Measurements from ENCODE around the gene SATB2. TPM values are rescaled to one million over a fixed set of nuclear protein-coding genes. Genes with fewer than 3 reads are reported as not detected.

Gene SATB2
- total RNA-seq, 2 donors from 2014 or later, result 133 to 178 TPM

DNA sequence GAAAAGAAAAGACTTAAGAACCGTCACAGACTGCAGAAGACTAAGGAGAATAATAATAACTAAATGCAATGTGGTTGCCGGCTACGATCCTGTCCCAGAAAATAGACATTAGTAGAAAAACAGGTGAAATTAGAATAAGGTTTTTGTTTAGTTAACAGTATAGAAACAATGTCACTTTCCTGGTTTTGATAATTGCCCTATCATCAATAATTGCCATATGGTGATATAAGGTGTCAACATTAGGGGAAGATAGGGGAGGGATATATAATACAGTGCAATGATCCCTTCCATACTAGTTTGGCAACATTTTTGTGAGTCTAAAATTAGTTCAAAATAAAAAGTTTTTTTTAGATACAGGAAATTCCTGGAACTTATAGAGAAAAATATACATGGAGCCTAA lies 144.8 kb downstream of the SATB2 start:
- no peaks in the 10 kb centered on the region for H3K9me3 ChIP-seq
- intact Hi-C loops (cut with DNase I), result no loop called here
- H3K4me3 ChIP-seq, result no peak overlapping the region

DNA sequence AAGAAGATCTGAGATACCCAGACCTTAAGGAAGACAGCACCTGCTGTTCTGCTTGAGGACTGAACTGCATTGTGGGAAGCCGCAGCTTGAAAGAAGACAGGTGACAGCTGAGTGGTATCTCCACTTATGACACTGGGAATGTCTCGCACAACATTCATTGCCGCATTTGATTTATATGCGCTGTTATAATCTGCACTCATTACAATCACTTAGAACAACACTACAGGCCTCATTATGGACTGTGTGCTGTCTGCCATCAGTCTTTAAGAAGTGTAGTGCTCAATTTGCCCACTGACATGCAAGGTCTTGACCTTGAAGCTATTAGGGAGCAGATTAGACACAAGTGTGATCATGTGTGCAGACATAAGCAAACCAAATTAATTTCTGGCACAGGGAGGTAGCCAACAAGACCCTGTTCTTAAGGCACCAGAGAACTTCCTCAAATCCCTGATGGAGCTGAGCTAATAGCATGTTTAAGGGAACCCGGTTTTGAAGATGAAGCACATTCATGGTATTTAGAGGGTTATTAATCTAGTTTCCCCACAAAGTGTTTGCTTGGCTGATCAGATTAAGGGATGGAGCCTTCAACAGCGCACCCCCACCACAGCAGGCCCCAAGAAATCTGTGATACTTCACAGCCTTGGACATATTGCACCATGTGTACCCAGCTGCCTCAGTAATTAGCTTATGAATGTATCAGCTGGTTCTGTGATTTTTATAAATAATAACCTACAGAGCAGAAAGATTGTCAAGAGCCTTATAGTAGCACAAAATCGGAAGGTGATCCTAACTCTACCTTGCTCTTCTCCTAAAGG lies 146.8 kb downstream of the SATB2 start:
- H3K27me3 ChIP-seq, result no peaks in the 10 kb centered on the region
- DNase-seq, result no peak
- intact Hi-C loops (cut with DNase I), result no loop called here
- H3K4me1 ChIP-seq, result no peaks in the 10 kb centered on the region
- no peak overlapping the region for H3K27ac ChIP-seq
- no peaks in the 10 kb centered on the region for H3K9me3 ChIP-seq
- no peaks in the 10 kb centered on the region for H3K36me3 ChIP-seq
- TF ChIP-seq, protein P1, sequence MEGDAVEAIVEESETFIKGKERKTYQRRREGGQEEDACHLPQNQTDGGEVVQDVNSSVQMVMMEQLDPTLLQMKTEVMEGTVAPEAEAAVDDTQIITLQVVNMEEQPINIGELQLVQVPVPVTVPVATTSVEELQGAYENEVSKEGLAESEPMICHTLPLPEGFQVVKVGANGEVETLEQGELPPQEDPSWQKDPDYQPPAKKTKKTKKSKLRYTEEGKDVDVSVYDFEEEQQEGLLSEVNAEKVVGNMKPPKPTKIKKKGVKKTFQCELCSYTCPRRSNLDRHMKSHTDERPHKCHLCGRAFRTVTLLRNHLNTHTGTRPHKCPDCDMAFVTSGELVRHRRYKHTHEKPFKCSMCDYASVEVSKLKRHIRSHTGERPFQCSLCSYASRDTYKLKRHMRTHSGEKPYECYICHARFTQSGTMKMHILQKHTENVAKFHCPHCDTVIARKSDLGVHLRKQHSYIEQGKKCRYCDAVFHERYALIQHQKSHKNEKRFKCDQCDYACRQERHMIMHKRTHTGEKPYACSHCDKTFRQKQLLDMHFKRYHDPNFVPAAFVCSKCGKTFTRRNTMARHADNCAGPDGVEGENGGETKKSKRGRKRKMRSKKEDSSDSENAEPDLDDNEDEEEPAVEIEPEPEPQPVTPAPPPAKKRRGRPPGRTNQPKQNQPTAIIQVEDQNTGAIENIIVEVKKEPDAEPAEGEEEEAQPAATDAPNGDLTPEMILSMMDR (IDR thresholded peaks at IDR 0.05), result no peak
- no peak overlapping the region for H3K4me3 ChIP-seq
- H3K9ac ChIP-seq (ENCODE audit: low read depth in 2 of 2, low read length in 2 of 2), result no peak overlapping the region

More for the DNA sequence above, 144.8 kb downstream of the SATB2 start:
- H3K27me3 ChIP-seq, result no peaks in the 10 kb centered on the region
- DNase-seq, result no peak
- no peak overlapping the region for H3K9ac ChIP-seq (ENCODE audit: low read depth in 2 of 2, low read length in 2 of 2)
- H3K4me1 ChIP-seq, result no peaks in the 10 kb centered on the region
- TF ChIP-seq, protein P1 (IDR thresholded peaks at IDR 0.05), result no peak
- H3K36me3 ChIP-seq, result no peaks in the 10 kb centered on the region
- no peak overlapping the region for H3K27ac ChIP-seq

DNA sequence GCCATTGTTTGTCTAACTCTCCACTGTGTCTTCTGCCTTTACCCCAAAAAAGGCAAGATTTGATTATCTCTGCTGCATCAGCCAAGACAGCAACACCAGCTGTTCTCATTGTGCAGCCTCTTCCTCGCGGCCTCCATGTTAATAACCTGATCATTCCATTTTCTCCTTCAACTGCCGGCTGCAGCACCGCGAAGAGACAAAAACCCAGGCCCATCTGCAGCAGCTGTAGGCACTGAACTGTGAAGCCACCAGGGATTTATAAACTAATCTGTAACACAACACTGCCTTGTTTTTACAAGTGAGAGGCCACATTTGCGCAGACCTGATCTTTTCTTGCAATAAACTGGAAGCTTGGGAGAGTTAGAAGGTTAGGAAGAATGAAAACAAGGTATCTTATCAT lies 147.8 kb downstream of the SATB2 start:
- no peak overlapping the region for H3K27ac ChIP-seq
- no peak overlapping the region for H3K4me3 ChIP-seq
- intact Hi-C loops (cut with DNase I), result no loop called here
- no peak overlapping the region for H3K9ac ChIP-seq (ENCODE audit: low read depth in 2 of 2, low read length in 2 of 2)
- DNase-seq, result no peak
- H3K9me3 ChIP-seq, result no peaks in the 10 kb centered on the region
- TF ChIP-seq, protein P1 (IDR thresholded peaks at IDR 0.05), result no peak
- no peaks in the 10 kb centered on the region for H3K27me3 ChIP-seq
- H3K36me3 ChIP-seq, result no peaks in the 10 kb centered on the region
- H3K4me1 ChIP-seq, result no peaks in the 10 kb centered on the region

DNA sequence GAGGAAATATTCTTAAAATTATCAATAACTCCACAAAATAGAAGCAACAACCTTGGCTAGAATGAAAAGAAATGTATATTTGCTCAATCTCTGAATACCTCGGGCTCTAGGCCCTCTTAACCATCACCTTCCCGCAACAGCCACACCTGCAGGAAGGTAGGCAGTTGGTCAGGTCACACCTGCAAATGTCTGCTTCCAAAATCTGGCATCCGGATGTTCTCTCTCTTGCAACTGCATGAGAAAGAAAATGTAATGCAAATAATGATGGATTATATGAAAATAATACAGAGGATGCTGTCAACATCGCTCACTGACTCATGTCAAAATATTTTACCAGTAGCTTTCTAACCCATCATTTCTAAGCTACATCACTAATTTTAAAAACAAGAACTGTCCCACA lies 148.3 kb downstream of the SATB2 start:
- TF ChIP-seq, protein P1 (IDR thresholded peaks at IDR 0.05), result no peak
- DNase-seq, result no peak
- Histone ChIP-seq H3K36me3 (no peaks in the 10 kb centered on the region), H3K4me3 (no peak overlapping the region), H3K27ac (no peak overlapping the region), H3K9me3 (no peaks in the 10 kb centered on the region), H3K9ac (ENCODE audit: low read depth in 2 of 2, low read length in 2 of 2) (no peak overlapping the region), H3K27me3 (no peaks in the 10 kb centered on the region), H3K4me1 (no peaks in the 10 kb centered on the region)
- intact Hi-C loops (cut with DNase I), result no loop called here

DNA sequence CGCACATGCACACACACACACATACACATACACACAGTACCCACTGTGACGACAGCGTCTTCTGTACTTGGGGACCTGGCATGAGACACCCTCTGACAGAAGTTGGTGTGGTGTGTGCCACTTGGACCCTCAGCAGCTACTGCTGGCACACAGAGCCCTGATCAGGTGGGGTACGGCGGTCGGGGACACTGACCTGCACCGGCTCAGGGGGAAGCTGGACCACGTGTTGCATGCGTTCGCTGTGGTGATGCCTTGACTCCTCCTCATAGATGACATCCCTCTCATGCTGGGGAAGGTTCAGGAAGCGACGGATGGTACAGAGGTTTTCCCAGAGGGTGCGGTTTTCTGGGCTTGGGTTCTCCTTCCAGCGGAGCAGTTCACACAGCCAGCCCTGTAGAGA lies 149.2 kb downstream of the SATB2 start:
- no peaks in the 10 kb centered on the region for H3K36me3 ChIP-seq
- no peak overlapping the region for H3K27ac ChIP-seq
- DNase-seq, result no peak
- no peak overlapping the region for H3K4me3 ChIP-seq
- TF ChIP-seq, protein P1 (IDR thresholded peaks at IDR 0.05), result no peak
- H3K4me1 ChIP-seq, result no peaks in the 10 kb centered on the region
- H3K27me3 ChIP-seq, result no peaks in the 10 kb centered on the region
- H3K9me3 ChIP-seq, result no peaks in the 10 kb centered on the region
- intact Hi-C loops (cut with DNase I), result no loop called here
- no peak overlapping the region for H3K9ac ChIP-seq (ENCODE audit: low read depth in 2 of 2, low read length in 2 of 2)
